Endodermal cell (in vitro differentiated cells): Measurements from ENCODE around the gene GRIN2A. TPM values are rescaled to one million over a fixed set of nuclear protein-coding genes. Genes with fewer than 3 reads are reported as not detected.

ENCODE experiments used
- DNase-seq: peaks from one replicate; pipeline ENCODE4 v3.0.0-alpha.2; 2017
- H3K27ac ChIP-seq: 2 replicates; pipeline ENCODE4 v1.5.1; 2013; ENCODE audit warnings: mild to moderate bottlenecking, low read depth, low read length, moderate library complexity
- H3K27me3 ChIP-seq: 2 replicates; pipeline ENCODE4 v1.6.1; 2013; ENCODE audit warnings: mild to moderate bottlenecking, low read length, moderate library complexity; ENCODE audit not compliant: insufficient read depth, control insufficient read depth, poor library complexity, severe bottlenecking
- H3K36me3 ChIP-seq: 2 replicates; pipeline ENCODE4 v1.7.0; 2013; ENCODE audit warnings: mild to moderate bottlenecking, low read length, moderate library complexity; ENCODE audit not compliant: control insufficient read depth, insufficient read depth
- H3K4me1 ChIP-seq: one replicate; pipeline ENCODE4 v1.7.0; 2013; ENCODE audit warnings: low read length; ENCODE audit not compliant: control insufficient read depth, insufficient read depth
- H3K4me3 ChIP-seq: 2 replicates; pipeline ENCODE4 v1.5.1; 2013; ENCODE audit warnings: mild to moderate bottlenecking, low read length, moderate library complexity
- H3K9ac ChIP-seq: 2 replicates; pipeline ENCODE4 v1.6.1; 2013; ENCODE audit warnings: mild to moderate bottlenecking, low read length, moderate library complexity; ENCODE audit not compliant: poor library complexity, severe bottlenecking; ENCODE audit errors: extremely low read depth
- H3K9me3 ChIP-seq: 2 replicates; pipeline ENCODE4 v1.6.1; 2013; ENCODE audit warnings: mild to moderate bottlenecking, low read length, moderate library complexity; ENCODE audit not compliant: control insufficient read depth
- H3K27ac Mint-ChIP-seq: 2 replicates; pipeline ENCODE4 v1.8.0; 2020; ENCODE audit warnings: mixed read lengths
- H3K27me3 Mint-ChIP-seq: 2 replicates; pipeline ENCODE4 v1.8.0; 2021; ENCODE audit warnings: mild to moderate bottlenecking, mixed read lengths; ENCODE audit not compliant: insufficient read depth
- H3K36me3 Mint-ChIP-seq: 2 replicates; pipeline ENCODE4 v1.8.0; 2020; ENCODE audit warnings: low read depth, mixed read lengths
- H3K4me1 Mint-ChIP-seq: 2 replicates; pipeline ENCODE4 v1.8.0; 2020; ENCODE audit warnings: mixed read lengths
- H3K4me3 Mint-ChIP-seq: 2 replicates; pipeline ENCODE4 v1.8.0; 2020; ENCODE audit warnings: mild to moderate bottlenecking, moderate library complexity, mixed read lengths
- H3K9me3 Mint-ChIP-seq: 2 replicates; pipeline ENCODE4 v1.8.0; 2020; ENCODE audit warnings: mild to moderate bottlenecking, mixed read lengths
- CTCF ChIP-seq: fragments of 200-600 bp; sonication (generic); conservative IDR thresholded peaks from 2 replicates; pipeline ENCODE4 v1.5.0; 2021; ENCODE audit warnings: antibody characterized with exemption, mild to moderate bottlenecking
- WGBS, 2 experiments: methylation state at CpG; one replicate each; pipeline versions ENCODE4 v1.1.5 to v1.1.7; 2013; ENCODE audit warnings: missing lambda C conversion rate in 2 of 2, mixed read lengths in 1 of 2; ENCODE audit not compliant: insufficient coverage in 1 of 2, insufficient read length in 1 of 2; 5-methylcytosine and 5-hydroxymethylcytosine counted together
- total RNA-seq, 2 donors: library from RNA; stranded (reverse); fragmentation: NEBNext Ultra II Directional in 1 of 2; extraction: Animal tissue kit (Norgen Biotek cat#: 25700) in 1 of 2; gene quantifications; 2 replicates in 1 of 2; 3 replicates in 1 of 2; pipeline ENCODE4 v1.2.1, GENCODE V29; 2021

GRIN2A gene
- total RNA-seq, 2 donors from 2014 or later, result 1.2 TPM

GRCh38 chr16:10003486-10003885 is 178.7 kb downstream of the GRIN2A start:
- Mint-ChIP-seq H3K4me3 (no peak overlapping the region), H3K9me3 (peaks cover 6% of the 10 kb centered on the region), H3K4me1 (peaks cover 6% of the 10 kb centered on the region), H3K27me3 (peaks cover 6% of the 10 kb centered on the region), H3K36me3 (no peaks in the 10 kb centered on the region), H3K27ac (no peak overlapping the region)
- H3K4me3 ChIP-seq, result no peak overlapping the region
- peaks cover 11% of the 10 kb centered on the region for H3K9me3 ChIP-seq
- peaks cover 2% of the 10 kb centered on the region for H3K4me1 ChIP-seq
- WGBS, 2 experiments, result 83 to 91% methylated on average over 2 of the region's 2 CpGs
- TF ChIP-seq CTCF, result no peak
- no peaks in the 10 kb centered on the region for H3K27me3 ChIP-seq
- H3K9ac ChIP-seq, result no peak overlapping the region
- DNase-seq, result no peak
- H3K27ac ChIP-seq, result no peak overlapping the region
- no peaks in the 10 kb centered on the region for H3K36me3 ChIP-seq

GRCh38 chr16:10001258-10001775 is 180.9 kb downstream of the GRIN2A start:
- H3K4me3 Mint-ChIP-seq, result no peak overlapping the region
- H3K36me3 Mint-ChIP-seq, result no peaks in the 10 kb centered on the region
- no peaks in the 10 kb centered on the region for H3K4me1 ChIP-seq
- TF ChIP-seq CTCF, result no peak
- 64% methylated on average over 2 of the region's 2 CpGs for WGBS, 2 experiments
- peaks cover 7% of the 10 kb centered on the region for H3K27me3 Mint-ChIP-seq
- H3K9ac ChIP-seq, result no peak overlapping the region
- H3K27ac Mint-ChIP-seq, result no peak overlapping the region
- H3K9me3 Mint-ChIP-seq, result peaks cover 4% of the 10 kb centered on the region
- peaks cover 8% of the 10 kb centered on the region for H3K9me3 ChIP-seq
- DNase-seq, result no peak
- no peaks in the 10 kb centered on the region for H3K27me3 ChIP-seq
- H3K36me3 ChIP-seq, result no peaks in the 10 kb centered on the region
- H3K4me3 ChIP-seq, result no peak overlapping the region
- H3K4me1 Mint-ChIP-seq, result no peaks in the 10 kb centered on the region
- no peak overlapping the region for H3K27ac ChIP-seq

- no peaks in the 10 kb centered on the region for H3K9me3 ChIP-seq
- Mint-ChIP-seq H3K36me3 (no peaks in the 10 kb centered on the region), H3K9me3 (no peaks in the 10 kb centered on the region), H3K27ac (no peak overlapping the region), H3K4me3 (no peak overlapping the region), H3K27me3 (peaks cover 6% of the 10 kb centered on the region), H3K4me1 (no peaks in the 10 kb centered on the region)
- no peak overlapping the region for H3K4me3 ChIP-seq
- no peak for TF ChIP-seq CTCF
- H3K4me1 ChIP-seq, result no peaks in the 10 kb centered on the region
- 54 to 81% methylated on average over 4 to 5 of the region's 5 CpGs for WGBS, 2 experiments
- no peak overlapping the region for H3K27ac ChIP-seq
- no peaks in the 10 kb centered on the region for H3K36me3 ChIP-seq
- no peak overlapping the region for H3K9ac ChIP-seq
- no peak for DNase-seq
- no peaks in the 10 kb centered on the region for H3K27me3 ChIP-seq
These were observed 186.0 kb downstream of the GRIN2A start for GRCh38 chr16:9996221-9996620.
